ENCODE measurements around the gene POPDC3.

Gene POPDC3

DNA sequence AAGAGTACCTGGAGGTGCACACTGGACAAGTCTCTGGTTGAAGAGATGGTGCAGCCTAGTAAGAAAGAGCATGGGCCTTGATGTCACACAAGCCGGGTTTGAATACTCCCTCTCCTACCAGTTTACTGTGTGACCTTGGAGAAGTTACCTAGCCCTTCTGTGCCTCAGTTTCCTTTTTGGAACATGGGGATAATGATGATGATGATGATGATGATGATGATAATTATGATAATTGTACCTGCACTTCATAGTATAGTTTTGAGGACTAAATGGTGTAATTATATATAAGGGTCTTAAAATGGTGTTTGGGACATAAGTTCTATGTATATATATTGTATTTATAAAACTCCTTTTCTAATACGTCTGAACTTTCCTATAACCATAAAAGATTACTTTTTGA, 41.7 kb downstream of the POPDC3 start:
- no peak for DNase-seq

DNA sequence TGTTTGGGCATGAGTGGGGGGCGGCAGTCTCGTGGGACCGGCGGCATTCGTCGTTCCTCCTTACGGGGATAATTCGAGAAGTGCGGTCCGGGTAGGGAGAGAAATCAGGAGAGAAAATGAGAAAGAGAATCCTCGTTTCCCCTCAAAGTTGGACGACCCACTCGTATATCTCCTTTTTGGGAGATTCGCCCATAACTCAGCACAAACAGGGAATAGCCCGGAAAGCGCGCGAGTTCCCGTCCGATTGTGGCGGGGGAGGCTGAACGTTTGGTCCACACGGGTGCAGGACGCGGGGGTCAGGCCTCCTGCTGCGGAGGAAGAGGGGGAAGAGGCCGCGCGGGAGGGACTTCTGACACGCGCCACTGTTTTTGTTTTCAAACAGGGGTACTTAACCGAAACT, 42.4 kb downstream of the POPDC3 start:
- no peak for DNase-seq

DNA sequence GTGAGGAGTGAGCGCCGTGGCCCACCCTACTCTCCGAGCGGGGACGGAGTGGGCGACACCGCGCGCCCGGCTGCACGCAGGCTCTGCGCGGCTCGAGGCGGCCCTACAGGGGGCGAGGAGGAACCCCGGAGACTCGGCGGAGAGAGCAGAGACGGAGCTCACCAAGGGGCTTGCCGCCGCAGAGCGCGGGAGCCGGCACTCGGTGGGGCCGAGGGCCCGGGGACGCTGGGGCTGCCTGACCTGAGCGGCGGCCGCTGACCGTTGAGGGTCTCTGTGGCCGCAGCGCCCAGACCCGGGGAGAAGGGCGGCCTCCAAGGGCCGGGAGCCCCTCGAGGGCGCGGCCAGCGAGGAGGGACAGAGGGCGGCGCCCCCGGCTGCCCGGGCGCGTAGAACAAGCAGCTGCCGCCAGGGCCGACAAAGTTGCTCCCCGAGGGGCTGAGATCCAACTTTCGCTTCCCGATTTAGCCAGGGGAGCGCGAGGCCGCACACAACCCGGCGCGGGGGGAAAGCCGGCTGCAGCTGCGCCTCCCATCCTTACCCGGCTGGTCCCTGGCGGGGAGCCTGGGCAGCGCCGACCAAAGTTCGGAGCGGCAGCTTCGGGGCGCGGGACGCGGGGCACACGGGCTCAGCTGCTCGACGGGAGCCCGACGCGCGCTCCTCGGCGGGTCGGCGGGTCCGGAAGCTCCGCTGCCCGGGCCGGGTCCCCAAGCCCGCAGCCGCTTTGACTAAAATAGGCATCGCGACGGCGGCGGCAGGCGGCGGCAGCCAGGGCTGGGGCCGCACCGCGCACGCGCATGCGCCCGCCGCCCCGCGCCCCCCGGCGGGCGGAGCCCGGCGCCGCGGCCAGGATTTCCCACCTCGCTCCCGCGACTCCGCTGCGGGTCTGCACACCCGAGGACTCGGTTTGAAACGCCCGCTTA, 43.1 kb downstream of the POPDC3 start:
- no peak for DNase-seq

- DNase-seq = no peak
These were observed 43.8 kb downstream of the POPDC3 start for GRCh38 chr6:105135907-105136430.

- no peak for DNase-seq
These were observed 44.8 kb downstream of the POPDC3 start for GRCh38 chr6:105135056-105135455.

DNA sequence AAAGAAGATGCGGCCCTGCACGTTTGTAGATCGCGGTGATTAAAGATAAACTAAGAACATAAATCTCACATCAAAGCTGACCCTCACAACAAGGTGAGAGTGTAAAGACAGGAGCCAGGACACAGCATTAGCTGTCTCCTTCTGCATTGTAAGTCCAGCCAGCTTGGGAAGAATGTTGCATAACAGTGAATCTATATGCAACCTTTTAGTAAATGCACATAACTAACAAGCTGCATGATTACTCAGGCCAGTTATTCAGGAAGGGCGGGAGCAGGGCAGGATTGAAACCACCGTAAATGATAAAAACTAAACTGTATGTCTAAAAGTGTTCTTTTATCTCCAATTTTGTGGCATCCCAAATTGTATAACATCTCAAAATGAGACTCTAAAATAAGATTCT, 57.1 kb downstream of the POPDC3 start:
- DNase-seq = no peak

DNA sequence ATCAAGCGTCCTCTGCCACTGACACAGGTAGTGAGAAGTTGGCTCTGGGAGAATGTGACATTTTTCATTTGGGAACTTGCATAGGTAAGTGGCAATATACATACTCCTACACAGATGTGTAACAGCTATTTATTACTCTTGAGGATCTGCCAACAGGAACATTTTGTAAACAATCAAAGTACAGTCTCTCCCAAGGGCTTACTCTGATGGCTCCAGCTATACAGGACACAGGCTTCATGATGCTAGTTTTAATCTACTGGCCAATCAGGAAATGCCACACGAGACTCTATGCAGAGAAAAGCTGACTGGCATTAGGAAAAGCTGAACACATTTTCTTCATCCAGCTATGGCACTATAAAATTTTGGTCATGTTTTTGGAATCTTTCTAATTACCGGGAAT, 57.8 kb downstream of the POPDC3 start:
- no peak for DNase-seq

- no peak for DNase-seq
These were observed 59.2 kb downstream of the POPDC3 start for GRCh38 chr6:105120570-105120969.

GRCh38 chr6:105116150-105116549, 63.7 kb downstream of the POPDC3 start:
- DNase-seq = no peak

GRCh38 chr6:105113422-105113821, 66.4 kb downstream of the POPDC3 start:
- no peak for DNase-seq

DNA sequence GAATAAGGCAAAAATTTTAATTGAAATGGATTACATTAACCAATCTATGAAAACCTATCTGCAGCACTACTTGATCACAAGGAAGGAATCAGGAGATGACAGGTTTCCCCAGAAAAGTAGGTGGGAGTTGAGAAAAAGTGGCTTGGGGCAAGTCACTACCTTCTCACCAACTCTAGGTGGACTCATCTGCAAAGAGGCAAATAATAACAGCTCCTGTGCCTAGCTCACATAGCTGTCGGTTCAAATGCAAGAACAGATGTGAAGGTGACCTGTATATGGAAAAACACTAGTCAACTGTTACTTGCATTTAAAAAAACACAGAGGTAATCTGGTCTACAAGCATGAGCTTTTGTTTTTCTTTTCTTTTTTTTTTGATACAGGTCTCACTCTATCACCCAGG, 67.2 kb downstream of the POPDC3 start:
- no peak for DNase-seq

GRCh38 chr6:105111871-105112270, 67.9 kb downstream of the POPDC3 start:
- DNase-seq = no peak

GRCh38 chr6:105111105-105111504, 68.7 kb downstream of the POPDC3 start:
- no peak for DNase-seq

DNA sequence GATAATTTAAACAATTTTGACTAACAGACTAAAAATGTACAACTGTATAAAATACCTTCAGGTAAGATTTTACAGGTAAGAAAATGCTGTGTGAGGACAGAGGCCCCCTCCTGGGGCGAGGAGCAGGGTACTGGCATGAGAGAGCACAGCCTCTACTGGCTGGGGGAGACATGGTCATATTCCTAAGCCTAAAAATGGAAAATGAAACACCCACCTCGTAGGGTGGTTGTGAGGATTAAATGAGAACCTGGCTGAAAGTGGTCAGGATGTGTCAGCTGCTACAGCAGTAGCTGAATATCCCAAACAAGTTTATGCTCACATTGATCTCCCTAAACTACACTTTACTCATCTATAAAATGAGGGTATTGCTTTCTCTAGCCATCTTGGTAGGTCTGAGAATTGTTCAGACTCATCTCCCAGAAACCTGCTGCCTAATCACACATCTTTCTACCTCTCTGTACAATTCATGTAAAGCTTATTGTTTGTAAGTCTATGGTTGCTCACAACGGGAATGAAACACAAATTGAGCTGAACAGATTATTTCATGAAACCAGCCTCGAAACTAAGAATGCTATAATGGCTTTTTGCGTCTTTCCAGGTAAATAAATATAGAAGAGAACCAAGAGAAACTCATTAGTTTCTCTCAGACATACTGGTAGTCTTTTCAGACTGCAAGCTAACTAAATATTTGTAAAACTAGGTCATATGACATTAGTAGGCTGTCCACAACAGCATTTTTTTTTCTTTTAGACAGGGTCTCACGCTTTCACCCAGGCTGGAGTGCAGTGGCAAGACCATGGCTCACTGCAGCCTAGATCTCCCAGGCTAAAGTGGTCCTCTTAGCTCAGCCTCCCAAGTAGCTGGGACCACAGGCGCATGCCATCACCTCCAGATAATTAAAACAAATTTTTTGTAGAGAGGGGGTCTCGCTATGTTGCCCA, 69.6 kb downstream of the POPDC3 start:
- no peak for DNase-seq

DNA sequence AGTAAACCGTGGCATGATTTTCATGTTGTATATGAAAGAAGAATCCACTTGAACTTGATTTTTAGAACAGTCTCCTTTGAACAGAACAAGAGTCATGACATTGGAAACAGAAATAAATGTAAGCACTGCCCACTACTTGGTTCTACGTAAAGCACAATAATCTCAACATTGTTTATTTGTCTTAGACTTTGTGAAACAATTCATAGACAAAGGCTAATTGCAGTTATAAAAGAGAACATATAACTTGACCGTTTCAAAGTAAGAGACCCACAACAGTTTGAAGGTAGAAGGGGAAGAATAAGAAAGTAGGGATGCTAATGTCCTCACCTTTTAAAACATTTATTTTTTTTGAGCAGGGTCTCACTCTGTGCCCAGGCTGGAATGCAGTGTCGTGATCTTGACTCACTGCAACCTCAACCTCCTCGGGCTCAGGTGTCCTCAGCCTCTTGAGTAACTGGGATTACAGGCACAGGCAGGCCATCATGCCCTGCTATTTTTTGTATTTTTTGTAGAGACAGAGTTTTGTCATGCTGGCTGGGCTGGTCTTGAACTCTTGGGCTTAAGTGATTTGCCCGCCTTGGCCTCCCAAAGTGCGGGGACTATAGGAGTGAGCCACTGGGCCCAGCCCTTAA, 71.1 kb downstream of the POPDC3 start:
- no peak for DNase-seq

All from effector CD8-positive, alpha-beta T cell (primary cell).